ENCODE results near the gene PAK6. TPM values are rescaled to one million over a fixed set of nuclear protein-coding genes. Genes with fewer than 3 reads are reported as not detected.

Gene PAK6
- total RNA-seq, 1 donor from 2014 or later: 0.40 TPM

DNA sequence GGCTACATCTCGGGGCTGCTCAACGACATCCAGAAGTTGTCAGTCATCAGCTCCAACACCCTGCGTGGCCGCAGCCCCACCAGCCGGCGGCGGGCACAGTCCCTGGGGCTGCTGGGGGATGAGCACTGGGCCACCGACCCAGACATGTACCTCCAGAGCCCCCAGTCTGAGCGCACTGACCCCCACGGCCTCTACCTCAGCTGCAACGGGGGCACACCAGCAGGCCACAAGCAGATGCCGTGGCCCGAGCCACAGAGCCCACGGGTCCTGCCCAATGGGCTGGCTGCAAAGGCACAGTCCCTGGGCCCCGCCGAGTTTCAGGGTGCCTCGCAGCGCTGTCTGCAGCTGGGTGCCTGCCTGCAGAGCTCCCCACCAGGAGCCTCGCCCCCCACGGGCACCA is 27.0 kb downstream of the PAK6 start:
- ATAC-seq (ENCODE audit: low read depth): no peak
- CTCF ChIA-PET: interaction anchor here (2.0 to 3.6 kb wide), 2 partner anchors 8 to 48 kb away, joined by 6 to 18 read pairs; no protein-coding TSS in a partner anchor
- H3K27ac Mint-ChIP-seq: no peak overlapping the region
- no peaks in the 10 kb centered on the region for H3K4me1 Mint-ChIP-seq
- H3K36me3 Mint-ChIP-seq (ENCODE audit: low read depth): no peaks in the 10 kb centered on the region
- intact Hi-C loops (cut with micrococcal nuclease): no loop called here
- H3K9me3 Mint-ChIP-seq: no peaks in the 10 kb centered on the region
- TF ChIP-seq, protein P1, sequence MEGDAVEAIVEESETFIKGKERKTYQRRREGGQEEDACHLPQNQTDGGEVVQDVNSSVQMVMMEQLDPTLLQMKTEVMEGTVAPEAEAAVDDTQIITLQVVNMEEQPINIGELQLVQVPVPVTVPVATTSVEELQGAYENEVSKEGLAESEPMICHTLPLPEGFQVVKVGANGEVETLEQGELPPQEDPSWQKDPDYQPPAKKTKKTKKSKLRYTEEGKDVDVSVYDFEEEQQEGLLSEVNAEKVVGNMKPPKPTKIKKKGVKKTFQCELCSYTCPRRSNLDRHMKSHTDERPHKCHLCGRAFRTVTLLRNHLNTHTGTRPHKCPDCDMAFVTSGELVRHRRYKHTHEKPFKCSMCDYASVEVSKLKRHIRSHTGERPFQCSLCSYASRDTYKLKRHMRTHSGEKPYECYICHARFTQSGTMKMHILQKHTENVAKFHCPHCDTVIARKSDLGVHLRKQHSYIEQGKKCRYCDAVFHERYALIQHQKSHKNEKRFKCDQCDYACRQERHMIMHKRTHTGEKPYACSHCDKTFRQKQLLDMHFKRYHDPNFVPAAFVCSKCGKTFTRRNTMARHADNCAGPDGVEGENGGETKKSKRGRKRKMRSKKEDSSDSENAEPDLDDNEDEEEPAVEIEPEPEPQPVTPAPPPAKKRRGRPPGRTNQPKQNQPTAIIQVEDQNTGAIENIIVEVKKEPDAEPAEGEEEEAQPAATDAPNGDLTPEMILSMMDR (IDR thresholded peaks at IDR 0.05): no peak
- DNase-seq: no peak
- POLR2A ChIA-PET: no interaction called here
- H3K27me3 Mint-ChIP-seq: no peaks in the 10 kb centered on the region
- H3K4me3 Mint-ChIP-seq: no peak overlapping the region

DNA sequence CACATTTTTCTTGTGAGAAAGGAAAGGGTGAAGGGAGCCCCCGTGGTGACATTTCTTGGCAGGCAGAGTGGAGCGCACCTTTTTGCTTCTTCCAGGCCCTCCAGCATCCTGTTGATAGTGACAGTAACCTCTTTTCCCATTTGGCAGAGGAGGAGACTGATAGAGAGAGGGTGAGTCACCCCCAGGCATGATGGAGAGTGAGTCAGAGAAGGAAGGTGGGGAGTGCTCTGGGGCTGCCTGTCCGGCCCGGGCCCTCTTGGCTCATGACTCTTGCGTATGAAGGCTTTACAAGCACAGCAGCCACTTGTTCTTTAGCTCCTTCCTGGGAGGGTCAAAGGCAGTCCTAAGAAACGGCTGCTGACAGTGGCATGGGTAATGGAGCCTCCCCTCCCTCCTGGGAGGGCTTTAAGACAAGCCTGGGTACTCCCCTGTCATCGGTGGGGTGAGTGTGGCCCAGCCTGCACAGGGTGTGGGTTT is 28.0 kb downstream of the PAK6 start:
- intact Hi-C loops (cut with micrococcal nuclease): no loop called here
- ATAC-seq (ENCODE audit: low read depth): no peak
- H3K4me3 Mint-ChIP-seq: no peak overlapping the region
- H3K27ac Mint-ChIP-seq: no peak overlapping the region
- no peaks in the 10 kb centered on the region for H3K36me3 Mint-ChIP-seq (ENCODE audit: low read depth)
- TF ChIP-seq, protein P1 (IDR thresholded peaks at IDR 0.05): no peak
- no peaks in the 10 kb centered on the region for H3K4me1 Mint-ChIP-seq
- CTCF ChIA-PET: interaction anchor here (2.0 kb wide), 1 partner anchor 49 kb away, joined by 6 read pairs; no protein-coding TSS in a partner anchor
- no peaks in the 10 kb centered on the region for H3K27me3 Mint-ChIP-seq
- no peak for DNase-seq
- POLR2A ChIA-PET: no interaction called here
- H3K9me3 Mint-ChIP-seq: no peaks in the 10 kb centered on the region

DNA sequence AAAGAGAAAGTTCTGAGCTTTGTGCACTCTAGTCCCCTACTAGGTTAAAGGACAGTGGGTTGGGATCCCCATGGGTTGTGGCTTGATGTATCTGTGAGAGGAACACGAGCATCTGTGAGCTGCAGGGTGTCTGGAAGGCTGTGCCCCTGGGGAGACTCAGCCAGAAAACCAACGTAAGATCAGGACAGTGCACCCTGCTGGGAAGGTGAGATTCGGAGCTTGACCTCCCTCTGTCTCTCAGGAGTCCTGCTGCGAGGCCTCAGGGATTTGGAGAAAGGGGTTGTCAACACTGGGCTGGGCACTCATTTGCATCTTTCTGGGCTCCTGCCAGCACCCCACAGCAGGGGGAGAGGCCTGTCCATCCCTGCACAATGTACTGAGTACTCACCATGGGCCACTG is 28.8 kb downstream of the PAK6 start:
- no peaks in the 10 kb centered on the region for H3K4me1 Mint-ChIP-seq
- intact Hi-C loops (cut with micrococcal nuclease): no loop called here
- no peaks in the 10 kb centered on the region for H3K36me3 Mint-ChIP-seq (ENCODE audit: low read depth)
- ChIA-PET POLR2A (no interaction called here), CTCF (interaction anchor here (2.0 kb wide), 1 partner anchor 49 kb away, joined by 6 read pairs; no protein-coding TSS in a partner anchor)
- no peak overlapping the region for H3K27ac Mint-ChIP-seq
- ATAC-seq (ENCODE audit: low read depth): no peak
- no peak overlapping the region for H3K4me3 Mint-ChIP-seq
- H3K9me3 Mint-ChIP-seq: no peaks in the 10 kb centered on the region
- H3K27me3 Mint-ChIP-seq: no peaks in the 10 kb centered on the region
- DNase-seq: no peak
- TF ChIP-seq, protein P1 (IDR thresholded peaks at IDR 0.05): no peak

GRCh38 chr15:40269604-40270003 is 30.7 kb downstream of the PAK6 start:
- ChIA-PET CTCF (interaction anchor here (1.3 to 11.8 kb wide), 3 partner anchors 10 to 224 kb away, joined by 4 to 228 read pairs (median 11); no protein-coding TSS in a partner anchor), POLR2A (no interaction called here)
- TF ChIP-seq, protein P1 (IDR thresholded peaks at IDR 0.05): no peak
- intact Hi-C loops (cut with micrococcal nuclease): loop anchor here (5.0 kb wide), 1 partner anchor 32 kb away; the partner anchor contains the start of gene PAK6
- no peaks in the 10 kb centered on the region for H3K36me3 Mint-ChIP-seq (ENCODE audit: low read depth)
- H3K4me3 Mint-ChIP-seq: no peak overlapping the region
- H3K27me3 Mint-ChIP-seq: no peaks in the 10 kb centered on the region
- no peak for ATAC-seq (ENCODE audit: low read depth)
- DNase-seq: no peak
- peaks cover under 1% of the 10 kb centered on the region for H3K4me1 Mint-ChIP-seq
- H3K27ac Mint-ChIP-seq: no peak overlapping the region
- H3K9me3 Mint-ChIP-seq: no peaks in the 10 kb centered on the region

DNA sequence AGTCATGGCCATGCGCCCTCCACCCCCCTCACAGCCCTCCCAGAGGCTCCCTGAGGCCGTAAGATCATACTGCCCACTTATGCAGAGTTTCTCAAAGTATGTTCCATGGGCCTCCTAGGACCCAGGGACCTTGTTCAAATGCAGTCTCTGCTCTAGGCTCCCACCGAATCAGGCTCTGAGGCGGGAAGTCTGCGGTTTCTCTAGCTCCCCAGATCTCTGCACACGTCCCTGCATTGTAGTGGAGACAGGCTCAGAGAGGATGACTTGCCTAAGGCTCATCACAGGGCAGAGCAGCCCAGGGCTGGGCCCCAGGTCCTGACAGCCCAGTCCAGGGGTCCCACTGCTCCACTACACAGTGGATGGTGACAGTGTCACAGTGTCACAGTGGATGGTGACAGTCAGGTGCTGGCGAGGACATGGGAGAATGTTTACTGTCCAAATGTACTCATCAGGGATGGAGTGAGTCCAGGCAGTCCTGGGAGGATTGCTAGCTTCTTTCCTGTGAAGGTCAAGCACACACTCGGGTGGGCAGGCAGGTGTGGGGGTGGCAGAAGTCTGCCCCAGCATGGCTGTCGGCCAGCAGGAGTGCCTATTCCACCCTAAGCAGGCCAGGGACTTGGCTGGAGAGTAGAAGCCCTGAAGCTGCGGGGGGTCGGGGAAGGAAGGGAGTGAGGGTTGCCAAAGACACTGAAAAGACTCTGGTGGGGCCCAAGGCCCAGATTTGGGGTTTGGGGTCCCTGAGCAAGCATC is 31.6 kb downstream of the PAK6 start:
- ATAC-seq (ENCODE audit: low read depth) (no peak), DNase-seq (no peak)
- ChIA-PET CTCF (interaction anchor here (1.3 to 11.8 kb wide), 4 partner anchors 9 to 225 kb away, joined by 3 to 228 read pairs (median 8); no protein-coding TSS in a partner anchor), POLR2A (no interaction called here)
- Mint-ChIP-seq H3K27me3 (no peaks in the 10 kb centered on the region), H3K9me3 (no peaks in the 10 kb centered on the region), H3K4me1 (peaks cover 4% of the 10 kb centered on the region), H3K27ac (no peak overlapping the region), H3K4me3 (no peak overlapping the region), H3K36me3 (ENCODE audit: low read depth) (no peaks in the 10 kb centered on the region)
- TF ChIP-seq, protein P1 (IDR thresholded peaks at IDR 0.05): no peak
- intact Hi-C loops (cut with micrococcal nuclease): loop anchor here (5.0 kb wide), 1 partner anchor 33 kb away; the partner anchor contains the start of gene PAK6

Measured in activated B cell treated with CpG ODN at 0.5 μM for 24 hours (primary cell).